Measurements from ENCODE around the gene ZNF780A. TPM values are rescaled to one million over a fixed set of nuclear protein-coding genes. Genes with fewer than 3 reads are reported as not detected.
"Not testable (repeated sequence)": the region's sequence is repeated elsewhere in the genome, so short reads cannot be mapped to it uniquely, and the experiment has no call there.

ZNF780A gene
- 10 to 100 TPM; 12.1 to 18.5 (median 13.8) TPM for total RNA-seq
- 10.2 TPM for polyA plus RNA-seq
- long read RNA-seq, donor 1, partial matches to known transcripts: 0 of 7 reads
- long read RNA-seq, donor 1, other reads (novel, unspliced or antisense): 1 of 7 reads
- long read RNA-seq, donor 2, partial matches to known transcripts: 0 of 2 reads
- long read RNA-seq, donor 2, other reads (novel, unspliced or antisense): 1 of 2 reads
- long read RNA-seq, donor 3, full-length matches to known transcripts: 4 of 5 reads
- long read RNA-seq, donor 3, partial matches to known transcripts: 0 of 5 reads
- long read RNA-seq, donor 3, other reads (novel, unspliced or antisense): 1 of 5 reads
- long read RNA-seq, donor 4, partial matches to known transcripts: 0 of 1 reads
- long read RNA-seq, donor 4, other reads (novel, unspliced or antisense): 0 of 1 reads

GRCh38 chr19:40090241-40091204 is at the start of gene ZNF780A:
Gene ZNF780A (minus strand): TSS chr19:40090943. CDS start chr19:40084753, 6,190 bp downstream.
- Histone ChIP-seq H3K4me3 (ENCODE audit: low read length) (peak within 1 kb of the TSS; percentile 70), H3K4me1 (ENCODE audit: control insufficient read depth, insufficient read depth, low read length) (peaks cover 2% of the 10 kb centered on the region), H3K27me3 (ENCODE audit: control insufficient read depth, insufficient read depth) (no peaks in the 10 kb centered on the region), H3K27ac (ENCODE audit: low read length) (peak within 1 kb of the TSS; percentile 76), H3K9me3 (ENCODE audit: control insufficient read depth, low read length) (no peaks in the 10 kb centered on the region)
- peak; percentile 98 for ATAC-seq
- peak; percentile 82 to 91 (median 90) for DNase-seq
- intact Hi-C loops (cut with DNase I): no loop called here
- WGBS: under 1% methylated on average over 47 of the region's 47 CpGs

- no peaks in the 10 kb centered on the region for H3K27me3 ChIP-seq (ENCODE audit: control insufficient read depth, insufficient read depth)
- ATAC-seq (peak in 1 of 2 donors; percentile 24), DNase-seq (no peak)
- H3K27ac ChIP-seq (ENCODE audit: low read length): no peak overlapping the region
- WGBS: 30% methylated on average over 7 of the region's 7 CpGs
- intact Hi-C loops (cut with DNase I): loop anchor here (5.0 to 10.0 kb wide), 3 partner anchors 83 to 165 kb away; partner anchors contain the start of gene CCNP (in 1 of the 4)
- no peak overlapping the region for H3K4me3 ChIP-seq (ENCODE audit: low read length)
- H3K9me3 ChIP-seq (ENCODE audit: control insufficient read depth, low read length): no peaks in the 10 kb centered on the region
- no peaks in the 10 kb centered on the region for H3K4me1 ChIP-seq (ENCODE audit: control insufficient read depth, insufficient read depth, low read length)
These were observed 49.0 kb upstream of the ZNF780A start for GRCh38 chr19:40139533-40140287.

GRCh38 chr19:40136818-40137217 is 46.1 kb upstream of the ZNF780A start:
- no peak overlapping the region for H3K4me3 ChIP-seq (ENCODE audit: low read length)
- no peaks in the 10 kb centered on the region for H3K27me3 ChIP-seq (ENCODE audit: control insufficient read depth, insufficient read depth)
- no peaks in the 10 kb centered on the region for H3K4me1 ChIP-seq (ENCODE audit: control insufficient read depth, insufficient read depth, low read length)
- no peak for DNase-seq
- H3K27ac ChIP-seq (ENCODE audit: low read length): no peak overlapping the region
- 76% methylated on average over 5 of the region's 5 CpGs for WGBS
- H3K9me3 ChIP-seq (ENCODE audit: control insufficient read depth, low read length): no peaks in the 10 kb centered on the region
- intact Hi-C loops (cut with DNase I): loop anchor here in 2 of 4 donors (5.0 kb wide), 1 partner anchor 85 kb away; no protein-coding TSS in a partner anchor
- ATAC-seq: no peak

GRCh38 chr19:40134866-40135265 is 44.1 kb upstream of the ZNF780A start:
- Histone ChIP-seq H3K27ac (ENCODE audit: low read length) (no peak overlapping the region), H3K27me3 (ENCODE audit: control insufficient read depth, insufficient read depth) (no peaks in the 10 kb centered on the region), H3K9me3 (ENCODE audit: control insufficient read depth, low read length) (no peaks in the 10 kb centered on the region), H3K4me3 (ENCODE audit: low read length) (no peak overlapping the region), H3K4me1 (ENCODE audit: control insufficient read depth, insufficient read depth, low read length) (no peaks in the 10 kb centered on the region)
- ATAC-seq (no peak), DNase-seq (no peak)
- intact Hi-C loops (cut with DNase I): loop anchor here in 2 of 4 donors (5.0 kb wide), 1 partner anchor 87 kb away; no protein-coding TSS in a partner anchor

- 52% methylated on average over 1 of the region's 1 CpG for WGBS
- intact Hi-C loops (cut with DNase I): no loop called here
- H3K4me1 ChIP-seq (ENCODE audit: control insufficient read depth, insufficient read depth, low read length): no peaks in the 10 kb centered on the region
- H3K9me3 ChIP-seq (ENCODE audit: control insufficient read depth, low read length): no peaks in the 10 kb centered on the region
- DNase-seq: no peak
- H3K27me3 ChIP-seq (ENCODE audit: control insufficient read depth, insufficient read depth): no peaks in the 10 kb centered on the region
- no peak overlapping the region for H3K4me3 ChIP-seq (ENCODE audit: low read length)
- no peak for ATAC-seq
- H3K27ac ChIP-seq (ENCODE audit: low read length): no peak overlapping the region
These were observed 42.7 kb upstream of the ZNF780A start for GRCh38 chr19:40133491-40133890.

- no peak for ATAC-seq
- Histone ChIP-seq H3K27ac (ENCODE audit: low read length) (no peak overlapping the region), H3K4me1 (ENCODE audit: control insufficient read depth, insufficient read depth, low read length) (no peaks in the 10 kb centered on the region), H3K9me3 (ENCODE audit: control insufficient read depth, low read length) (no peaks in the 10 kb centered on the region), H3K27me3 (ENCODE audit: control insufficient read depth, insufficient read depth) (no peaks in the 10 kb centered on the region), H3K4me3 (ENCODE audit: low read length) (no peak overlapping the region)
- intact Hi-C loops (cut with DNase I): no loop called here
- DNase-seq: no peak
These were observed 39.3 kb upstream of the ZNF780A start for GRCh38 chr19:40130013-40130412.

GRCh38 chr19:40129425-40129824 is 38.7 kb upstream of the ZNF780A start:
- DNase-seq (no peak), ATAC-seq (no peak)
- intact Hi-C loops (cut with DNase I): no loop called here
- H3K4me1 ChIP-seq (ENCODE audit: control insufficient read depth, insufficient read depth, low read length): no peaks in the 10 kb centered on the region
- H3K27me3 ChIP-seq (ENCODE audit: control insufficient read depth, insufficient read depth): no peaks in the 10 kb centered on the region
- H3K4me3 ChIP-seq (ENCODE audit: low read length): no peak overlapping the region
- H3K9me3 ChIP-seq (ENCODE audit: control insufficient read depth, low read length): no peaks in the 10 kb centered on the region
- WGBS: 59% methylated on average over 3 of the region's 3 CpGs
- H3K27ac ChIP-seq (ENCODE audit: low read length): no peak overlapping the region

GRCh38 chr19:40128991-40129390 is 38.2 kb upstream of the ZNF780A start:
- ATAC-seq (no peak), DNase-seq (no peak)
- Histone ChIP-seq H3K27me3 (ENCODE audit: control insufficient read depth, insufficient read depth) (no peaks in the 10 kb centered on the region), H3K4me1 (ENCODE audit: control insufficient read depth, insufficient read depth, low read length) (no peaks in the 10 kb centered on the region), H3K4me3 (ENCODE audit: low read length) (no peak overlapping the region), H3K27ac (ENCODE audit: low read length) (no peak overlapping the region), H3K9me3 (ENCODE audit: control insufficient read depth, low read length) (no peaks in the 10 kb centered on the region)
- intact Hi-C loops (cut with DNase I): no loop called here

- WGBS: 88% methylated on average over 4 of the region's 4 CpGs
- no peak for DNase-seq
- intact Hi-C loops (cut with DNase I): no loop called here
- Histone ChIP-seq H3K27me3 (ENCODE audit: control insufficient read depth, insufficient read depth) (no peaks in the 10 kb centered on the region), H3K9me3 (ENCODE audit: control insufficient read depth, low read length) (no peaks in the 10 kb centered on the region), H3K27ac (ENCODE audit: low read length) (no peak overlapping the region), H3K4me3 (ENCODE audit: low read length) (no peak overlapping the region), H3K4me1 (ENCODE audit: control insufficient read depth, insufficient read depth, low read length) (no peaks in the 10 kb centered on the region)
- no peak for ATAC-seq
These were observed 28.6 kb upstream of the ZNF780A start for GRCh38 chr19:40119380-40119779.

- H3K4me3 ChIP-seq (ENCODE audit: low read length); H3K27ac ChIP-seq (ENCODE audit: low read length); ATAC-seq; H3K27me3 ChIP-seq (ENCODE audit: control insufficient read depth, insufficient read depth); DNase-seq; H3K4me1 ChIP-seq (ENCODE audit: control insufficient read depth, insufficient read depth, low read length); intact Hi-C loops (cut with DNase I); H3K9me3 ChIP-seq (ENCODE audit: control insufficient read depth, low read length): not testable (repeated sequence)
- WGBS: 96% methylated on average over 15 of the region's 25 CpGs
These were observed 27.9 kb upstream of the ZNF780A start for GRCh38 chr19:40118638-40119037.
